HG03571 (cell line): ENCODE measurements around the gene TP53TG5.

Experiments
- ATAC-seq: cut with Tn5 transposase; IDR thresholded peaks from one replicate; pipeline ENCODE4 v1.9.1; 2021; ENCODE audit not compliant: unreplicated experiment

The TP53TG5 gene

GRCh38 chr20:45347297-45347935 lies 30.7 kb downstream of the TP53TG5 start:
- no peak for ATAC-seq

GRCh38 chr20:45346851-45347250 lies 31.3 kb downstream of the TP53TG5 start:
- ATAC-seq, result no peak

GRCh38 chr20:45346291-45346718 lies 31.8 kb downstream of the TP53TG5 start:
- ATAC-seq, result no peak

- no peak for ATAC-seq
These were observed 32.8 kb downstream of the TP53TG5 start for GRCh38 chr20:45345104-45345936.

- no peak for ATAC-seq
These were observed 33.8 kb downstream of the TP53TG5 start for GRCh38 chr20:45344168-45344860.

- no peak for ATAC-seq
These were observed 34.5 kb downstream of the TP53TG5 start for GRCh38 chr20:45343532-45344167.

GRCh38 chr20:45342855-45343531 lies 35.1 kb downstream of the TP53TG5 start:
- ATAC-seq, result no peak

- ATAC-seq, result no peak
These were observed 35.9 kb downstream of the TP53TG5 start for GRCh38 chr20:45341939-45342854.

GRCh38 chr20:45341579-45341938 lies 36.6 kb downstream of the TP53TG5 start:
- ATAC-seq, result no peak

GRCh38 chr20:45340951-45341350 lies 37.2 kb downstream of the TP53TG5 start:
- no peak for ATAC-seq

GRCh38 chr20:45340236-45340847 lies 37.8 kb downstream of the TP53TG5 start:
- no peak for ATAC-seq

GRCh38 chr20:45339799-45340198 lies 38.3 kb downstream of the TP53TG5 start:
- no peak for ATAC-seq

GRCh38 chr20:45339084-45339483 lies 39.0 kb downstream of the TP53TG5 start:
- ATAC-seq, result no peak

- ATAC-seq, result no peak
These were observed 39.7 kb downstream of the TP53TG5 start for GRCh38 chr20:45338121-45339030.

GRCh38 chr20:45337367-45338120 lies 40.6 kb downstream of the TP53TG5 start:
- no peak for ATAC-seq

- ATAC-seq, result no peak
These were observed 41.4 kb downstream of the TP53TG5 start for GRCh38 chr20:45336530-45337366.

GRCh38 chr20:45330476-45330875 lies 47.6 kb downstream of the TP53TG5 start:
- no peak for ATAC-seq
